ENCODE measurements around the gene MESD. TPM values are rescaled to one million over a fixed set of nuclear protein-coding genes. Genes with fewer than 3 reads are reported as not detected.

Gene MESD
- total RNA-seq, 6 experiments from 2014 or later: 31.8 to 42.1 (median 38.3) TPM

DNA sequence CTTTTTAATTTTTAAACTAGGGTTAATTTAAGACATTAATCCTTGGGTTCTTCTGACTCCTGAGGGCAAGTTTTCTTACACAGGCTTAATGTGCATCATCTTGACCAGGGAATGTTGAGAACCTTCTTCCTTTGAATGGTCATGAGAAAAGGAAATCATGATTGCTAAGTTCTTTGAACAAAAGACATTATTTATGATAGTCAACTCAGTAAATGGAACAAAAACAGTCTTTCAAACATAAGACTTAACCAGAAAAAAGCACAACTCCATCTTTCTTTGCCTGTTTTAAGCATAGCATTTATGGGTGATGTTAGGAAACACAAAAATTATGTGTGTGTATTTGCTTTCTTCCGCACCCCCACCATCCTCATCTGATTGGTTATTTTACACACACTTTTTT lies 16.5 kb upstream of the MESD start:
- peaks cover 61% of the 10 kb centered on the region for H3K4me1 Mint-ChIP-seq (ENCODE audit: low read depth)
- no peak for DNase-seq
- no peak overlapping the region for H3K4me3 Mint-ChIP-seq
- no peaks in the 10 kb centered on the region; the same call in 1 of the 2 replicates for H3K27me3 Mint-ChIP-seq (ENCODE audit: insufficient read depth)
- no peak overlapping the region; the same call in 1 of the 2 replicates for H3K27ac Mint-ChIP-seq
- H3K9me3 Mint-ChIP-seq: no peaks in the 10 kb centered on the region
- TF ChIP-seq, protein P1, sequence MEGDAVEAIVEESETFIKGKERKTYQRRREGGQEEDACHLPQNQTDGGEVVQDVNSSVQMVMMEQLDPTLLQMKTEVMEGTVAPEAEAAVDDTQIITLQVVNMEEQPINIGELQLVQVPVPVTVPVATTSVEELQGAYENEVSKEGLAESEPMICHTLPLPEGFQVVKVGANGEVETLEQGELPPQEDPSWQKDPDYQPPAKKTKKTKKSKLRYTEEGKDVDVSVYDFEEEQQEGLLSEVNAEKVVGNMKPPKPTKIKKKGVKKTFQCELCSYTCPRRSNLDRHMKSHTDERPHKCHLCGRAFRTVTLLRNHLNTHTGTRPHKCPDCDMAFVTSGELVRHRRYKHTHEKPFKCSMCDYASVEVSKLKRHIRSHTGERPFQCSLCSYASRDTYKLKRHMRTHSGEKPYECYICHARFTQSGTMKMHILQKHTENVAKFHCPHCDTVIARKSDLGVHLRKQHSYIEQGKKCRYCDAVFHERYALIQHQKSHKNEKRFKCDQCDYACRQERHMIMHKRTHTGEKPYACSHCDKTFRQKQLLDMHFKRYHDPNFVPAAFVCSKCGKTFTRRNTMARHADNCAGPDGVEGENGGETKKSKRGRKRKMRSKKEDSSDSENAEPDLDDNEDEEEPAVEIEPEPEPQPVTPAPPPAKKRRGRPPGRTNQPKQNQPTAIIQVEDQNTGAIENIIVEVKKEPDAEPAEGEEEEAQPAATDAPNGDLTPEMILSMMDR (IDR thresholded peaks at IDR 0.05): no peak
- H3K36me3 Mint-ChIP-seq (ENCODE audit: low read depth): peaks cover 16% of the 10 kb centered on the region; the same call in 1 of the 2 replicates

GRCh38 chr15:81003097-81003350 lies 13.4 kb upstream of the MESD start:
- Mint-ChIP-seq H3K36me3 (ENCODE audit: low read depth) (peaks cover 16% of the 10 kb centered on the region; the same call in 1 of the 2 replicates), H3K4me1 (ENCODE audit: low read depth) (peaks cover 54% of the 10 kb centered on the region), H3K27me3 (ENCODE audit: insufficient read depth) (no peaks in the 10 kb centered on the region; the same call in 1 of the 2 replicates), H3K9me3 (no peaks in the 10 kb centered on the region), H3K4me3 (peak overlapping the region; percentile 69), H3K27ac (no peak overlapping the region)
- TF ChIP-seq, protein P1 (IDR thresholded peaks at IDR 0.05): no peak
- no peak for DNase-seq

DNA sequence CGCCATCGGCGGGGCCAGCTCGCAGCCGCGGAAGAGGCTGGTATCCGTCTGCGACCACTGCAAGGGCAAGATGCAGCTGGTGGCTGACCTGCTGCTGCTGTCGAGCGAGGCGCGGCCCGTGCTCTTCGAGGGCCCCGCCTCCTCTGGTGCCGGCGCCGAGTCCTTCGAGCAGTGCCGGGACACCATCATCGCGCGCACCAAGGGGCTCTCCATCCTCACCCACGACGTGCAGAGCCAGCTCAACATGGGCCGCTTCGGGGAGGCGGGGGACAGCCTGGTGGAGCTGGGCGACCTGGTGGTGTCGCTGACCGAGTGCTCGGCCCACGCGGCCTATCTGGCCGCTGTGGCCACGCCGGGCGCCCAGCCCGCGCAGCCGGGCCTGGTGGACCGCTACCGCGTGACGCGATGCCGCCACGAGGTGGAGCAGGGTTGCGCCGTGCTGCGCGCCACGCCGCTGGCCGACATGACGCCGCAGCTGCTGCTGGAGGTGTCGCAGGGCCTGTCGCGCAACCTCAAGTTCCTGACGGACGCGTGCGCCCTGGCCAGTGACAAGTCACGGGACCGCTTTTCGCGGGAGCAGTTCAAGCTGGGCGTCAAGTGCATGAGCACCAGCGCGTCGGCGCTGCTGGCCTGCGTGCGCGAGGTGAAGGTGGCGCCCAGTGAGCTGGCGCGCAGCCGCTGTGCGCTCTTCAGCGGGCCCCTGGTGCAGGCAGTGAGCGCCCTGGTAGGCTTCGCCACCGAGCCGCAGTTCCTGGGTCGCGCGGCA lies 12.9 kb upstream of the MESD start:
- no peak for DNase-seq
- Mint-ChIP-seq H3K27ac (0 out of 2 replicates have a peak overlapping the region, but pooled peaks have one; percentile 33), H3K9me3 (no peaks in the 10 kb centered on the region), H3K4me3 (peak overlapping the region; percentile 83), H3K36me3 (ENCODE audit: low read depth) (peaks cover 16% of the 10 kb centered on the region; the same call in 1 of the 2 replicates), H3K27me3 (ENCODE audit: insufficient read depth) (no peaks in the 10 kb centered on the region; the same call in 1 of the 2 replicates), H3K4me1 (ENCODE audit: low read depth) (peaks cover 51% of the 10 kb centered on the region)
- TF ChIP-seq, protein P1 (IDR thresholded peaks at IDR 0.05): no peak; the same call in 1 of the 2 replicates

DNA sequence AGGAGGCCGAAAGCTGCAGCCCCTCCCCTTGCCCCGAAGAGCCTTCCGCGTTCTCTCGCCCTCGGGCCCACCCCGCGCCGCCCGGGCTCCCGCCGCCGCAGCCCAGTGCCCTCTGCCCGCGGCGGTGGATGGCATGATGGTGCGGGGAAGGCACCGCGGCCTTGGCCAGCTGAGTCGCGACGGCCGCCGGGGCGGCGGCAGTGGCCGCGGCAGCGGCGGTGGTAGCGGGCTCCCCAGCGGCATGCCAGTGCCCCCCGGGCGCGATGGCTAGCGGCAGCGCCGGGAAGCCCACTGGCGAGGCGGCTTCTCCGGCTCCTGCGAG lies 12.4 kb upstream of the MESD start:
- no peaks in the 10 kb centered on the region; the same call in 1 of the 2 replicates for H3K27me3 Mint-ChIP-seq (ENCODE audit: insufficient read depth)
- TF ChIP-seq, protein P1 (IDR thresholded peaks at IDR 0.05): no peak
- H3K4me1 Mint-ChIP-seq (ENCODE audit: low read depth): peaks cover 47% of the 10 kb centered on the region
- H3K4me3 Mint-ChIP-seq: peak overlapping the region; percentile 83
- peaks cover 16% of the 10 kb centered on the region; the same call in 1 of the 2 replicates for H3K36me3 Mint-ChIP-seq (ENCODE audit: low read depth)
- DNase-seq: no peak
- peak overlapping the region; percentile 42 for H3K27ac Mint-ChIP-seq
- H3K9me3 Mint-ChIP-seq: no peaks in the 10 kb centered on the region

GRCh38 chr15:81001152-81002008 lies 11.8 kb upstream of the MESD start:
- no peaks in the 10 kb centered on the region for H3K9me3 Mint-ChIP-seq
- peaks cover 16% of the 10 kb centered on the region; the same call in 1 of the 2 replicates for H3K36me3 Mint-ChIP-seq (ENCODE audit: low read depth)
- peak; percentile 41 for DNase-seq
- H3K27me3 Mint-ChIP-seq (ENCODE audit: insufficient read depth): no peaks in the 10 kb centered on the region; the same call in 1 of the 2 replicates
- peaks cover 45% of the 10 kb centered on the region for H3K4me1 Mint-ChIP-seq (ENCODE audit: low read depth)
- peak overlapping the region; percentile 94 for H3K27ac Mint-ChIP-seq
- peak overlapping the region; percentile 93 for H3K4me3 Mint-ChIP-seq
- TF ChIP-seq, protein P1 (IDR thresholded peaks at IDR 0.05): no peak
